CD4-positive, alpha-beta T cell treated with Interleukin-4 for 4 hours (primary cell): ENCODE results near the gene ARFIP1.

ENCODE experiments used
- DNase-seq: peaks from one replicate; pipeline ENCODE4 v3.0.0-alpha.2; 2020

Gene ARFIP1

DNA sequence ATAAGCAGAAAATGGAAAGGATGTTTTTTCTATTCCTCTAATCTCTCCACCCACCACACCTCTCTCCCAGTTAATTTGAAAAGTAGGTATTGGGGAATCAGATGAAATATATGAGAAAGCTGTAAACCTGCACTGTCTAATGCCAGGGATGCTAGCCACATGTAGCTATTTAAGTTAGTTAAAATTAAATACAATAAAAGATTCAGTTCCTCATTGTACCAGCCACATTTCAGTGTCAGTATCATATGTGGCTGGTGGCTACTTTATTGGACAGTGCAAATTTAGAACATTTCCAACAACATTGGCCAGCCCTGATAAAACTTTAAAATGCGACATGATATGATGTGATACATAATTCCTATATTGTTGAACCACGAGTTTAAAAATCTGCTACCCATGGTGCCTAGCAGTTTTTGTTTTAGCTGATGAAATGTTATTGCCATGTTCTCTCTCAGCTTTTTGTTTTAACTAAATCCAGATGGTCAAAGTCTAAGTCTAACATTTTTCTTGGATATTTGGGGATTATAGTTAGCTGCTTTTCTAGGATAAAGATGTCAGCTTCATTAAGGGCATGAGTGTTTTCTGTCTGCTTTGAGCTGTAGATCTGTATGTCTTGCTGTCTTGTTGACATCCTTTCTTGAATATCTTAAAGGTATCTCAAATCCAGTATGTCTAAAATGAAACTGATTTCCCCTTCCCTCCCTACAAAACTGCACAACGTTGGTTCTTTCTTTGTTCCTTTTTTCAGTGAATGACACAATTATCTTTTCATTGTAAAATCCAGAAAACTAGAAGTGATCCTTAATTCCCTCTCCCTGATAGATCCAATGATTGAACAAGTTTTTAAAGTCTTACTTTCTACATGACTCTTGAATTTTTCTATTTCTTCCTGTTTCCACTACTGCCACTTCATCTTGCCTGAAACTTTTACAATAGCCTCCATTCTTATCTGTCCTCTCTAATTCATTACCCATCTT, 6.2 kb downstream of the ARFIP1 start:
- no peak for DNase-seq

GRCh38 chr4:152786627-152787026, 6.9 kb downstream of the ARFIP1 start:
- no peak for DNase-seq

- no peak for DNase-seq
These were observed 16.1 kb downstream of the ARFIP1 start for GRCh38 chr4:152795891-152796290.

DNA sequence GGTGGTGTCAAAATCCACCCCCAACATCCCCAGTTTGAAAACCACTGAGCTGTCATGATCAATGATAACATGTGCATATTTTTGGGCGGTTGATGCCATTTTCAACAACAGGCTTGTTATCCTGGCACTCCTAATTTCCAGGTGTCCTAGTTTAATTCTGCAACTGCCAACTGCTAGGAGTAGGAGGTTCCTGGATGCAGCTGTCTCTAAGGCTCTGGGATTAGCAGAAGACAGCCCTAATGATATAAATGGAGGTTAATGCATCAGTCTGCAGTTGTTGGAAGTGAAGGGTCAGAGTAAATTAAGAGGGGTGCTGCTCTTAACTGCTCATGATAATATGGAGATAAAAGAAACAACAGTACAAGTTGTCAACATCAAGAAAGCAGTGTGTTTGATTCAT, 23.8 kb downstream of the ARFIP1 start:
- no peak for DNase-seq

DNA sequence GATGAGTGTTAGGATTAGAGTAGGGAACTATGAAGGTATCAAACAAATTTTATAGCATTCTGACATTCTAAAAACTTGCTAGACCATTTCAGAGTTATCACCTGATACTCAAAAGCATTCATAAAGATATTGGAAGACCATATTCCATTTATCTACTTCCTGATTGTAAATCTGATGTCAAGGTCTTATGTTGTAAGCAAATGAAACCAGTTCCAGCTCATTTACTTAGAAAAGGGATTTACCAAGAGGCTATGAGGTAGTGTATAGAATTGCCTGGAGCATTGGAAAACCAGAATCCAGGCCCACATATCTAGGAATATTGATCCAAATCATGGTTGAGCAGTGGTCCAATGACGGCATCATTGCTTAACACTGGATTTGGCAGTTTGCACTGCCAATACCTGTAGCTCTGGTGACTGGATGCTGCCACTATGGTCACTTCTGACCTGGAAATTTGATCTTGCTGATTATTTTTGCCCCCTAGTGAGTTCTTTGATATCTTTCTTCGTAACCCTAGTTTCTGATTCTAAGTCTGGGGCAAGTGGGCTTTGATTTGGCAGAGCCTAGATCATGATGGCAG, 25.4 kb downstream of the ARFIP1 start:
- no peak for DNase-seq

GRCh38 chr4:152805818-152806217, 26.1 kb downstream of the ARFIP1 start:
- DNase-seq = no peak

DNA sequence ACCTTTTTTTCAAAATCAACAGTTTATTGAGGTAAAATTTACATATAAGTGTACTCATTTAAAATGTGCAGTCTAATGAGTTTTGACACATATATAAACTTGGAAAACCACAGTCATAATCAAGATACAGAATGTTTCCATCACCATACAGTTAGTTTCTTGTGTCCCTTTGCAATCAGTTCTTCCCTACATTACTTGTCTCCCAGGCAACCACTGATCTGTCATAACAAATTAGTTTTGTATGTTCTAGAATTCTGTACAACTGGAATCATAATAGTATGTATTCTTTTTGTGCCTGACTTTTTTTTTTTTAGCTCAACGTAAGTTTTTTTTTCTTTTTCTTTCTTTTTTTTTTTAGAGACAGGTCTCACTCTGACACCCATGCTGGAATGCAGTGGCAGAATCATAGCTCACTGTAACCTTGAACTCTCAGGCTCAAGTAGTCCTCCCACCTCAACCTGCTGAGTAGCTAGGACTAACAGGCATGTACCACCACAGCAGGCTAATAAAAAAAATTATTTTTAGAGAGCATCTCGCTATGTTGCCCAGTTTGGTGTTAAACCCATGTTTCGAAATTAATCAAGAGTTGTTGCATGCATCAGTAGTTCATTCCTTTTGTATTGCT, 26.9 kb downstream of the ARFIP1 start:
- no peak for DNase-seq

- DNase-seq = peak; percentile 44
These were observed 27.6 kb downstream of the ARFIP1 start for GRCh38 chr4:152807294-152807829.

GRCh38 chr4:152808670-152809069, 28.9 kb downstream of the ARFIP1 start:
- no peak for DNase-seq

DNA sequence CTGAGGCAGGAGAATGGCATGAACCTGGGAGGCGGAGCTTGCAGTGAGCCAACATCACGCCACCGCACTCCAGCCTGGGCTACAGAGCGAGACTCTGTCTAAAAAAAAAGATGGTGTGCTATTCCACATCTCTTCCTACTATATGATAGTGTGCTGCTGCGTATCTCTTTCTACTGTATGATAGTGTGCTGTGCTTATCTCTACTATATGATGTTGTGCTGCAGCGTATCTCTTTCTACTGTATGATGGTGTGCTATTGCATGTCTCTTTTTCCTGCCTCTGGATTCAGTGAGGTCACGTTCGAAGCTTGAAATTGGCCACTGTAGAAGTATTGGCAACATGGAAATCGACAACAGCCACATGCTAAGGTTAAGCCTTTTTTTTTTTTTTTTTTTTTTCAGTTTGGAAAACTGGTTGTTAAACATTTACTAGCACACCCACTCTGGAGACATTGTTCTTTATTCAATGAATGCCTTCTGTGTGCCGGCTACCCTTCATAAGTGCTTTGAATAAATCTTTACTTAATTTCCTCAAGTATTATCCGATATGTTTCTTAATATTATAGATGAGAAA, 31.0 kb downstream of the ARFIP1 start:
- DNase-seq = no peak

DNA sequence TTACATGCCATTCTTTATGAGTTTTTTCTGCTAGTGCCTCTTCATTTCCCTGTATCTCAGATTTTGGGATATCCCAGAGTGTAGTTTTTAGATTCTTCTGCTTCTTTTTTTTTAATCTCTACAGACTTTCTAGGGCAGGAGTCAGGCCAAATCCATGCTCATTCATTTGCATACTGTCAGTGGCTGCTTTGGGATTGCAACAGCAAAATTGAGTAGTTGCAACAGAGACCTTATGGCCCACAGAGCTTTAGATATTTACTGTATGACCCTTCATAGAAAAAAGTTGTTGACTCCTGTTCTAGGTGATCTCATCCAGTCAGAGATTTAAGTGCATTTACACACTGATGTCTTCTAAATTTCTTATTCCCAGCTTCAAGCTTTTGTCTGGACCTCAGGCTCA, 35.3 kb downstream of the ARFIP1 start:
- no peak for DNase-seq

DNA sequence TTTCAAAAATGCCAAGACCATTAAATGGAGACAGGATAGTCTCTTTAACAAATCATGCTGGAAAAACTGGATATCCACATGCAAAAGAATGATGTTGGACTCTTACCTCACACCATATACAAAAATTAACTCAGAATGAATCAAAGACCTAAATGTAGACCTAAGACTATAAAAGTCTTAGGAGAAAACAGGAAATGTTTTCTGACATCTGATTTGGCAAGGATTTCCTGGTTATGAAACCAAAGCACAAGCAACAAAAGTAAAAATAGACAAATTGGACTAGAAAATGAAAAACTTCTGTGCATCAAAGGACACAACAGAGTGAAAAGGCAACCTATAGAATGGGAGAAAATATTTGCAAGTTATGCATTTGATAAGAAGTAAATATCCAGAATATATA, 37.6 kb downstream of the ARFIP1 start:
- DNase-seq = no peak

- no peak for DNase-seq
These were observed 39.4 kb downstream of the ARFIP1 start for GRCh38 chr4:152819026-152819645.

- no peak for DNase-seq
These were observed 40.3 kb downstream of the ARFIP1 start for GRCh38 chr4:152820073-152820472.

DNA sequence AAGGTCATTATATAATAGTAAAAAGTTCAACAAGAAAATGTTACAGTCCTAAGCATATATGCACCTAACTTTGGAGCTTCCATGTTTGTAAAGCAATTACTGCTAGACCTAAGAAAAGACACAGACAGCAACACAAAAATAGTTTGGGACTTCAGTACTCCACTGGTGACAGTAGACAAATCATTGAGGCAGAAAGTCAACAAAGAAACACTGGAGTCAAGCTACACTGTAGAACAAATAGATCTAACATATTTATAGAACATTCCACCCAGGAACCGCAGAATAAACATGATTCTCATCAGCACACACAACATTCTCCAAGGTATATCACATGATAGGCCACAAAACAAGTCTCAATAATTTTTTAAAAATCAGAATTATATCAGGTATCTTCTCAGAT, 42.6 kb downstream of the ARFIP1 start:
- no peak for DNase-seq

DNA sequence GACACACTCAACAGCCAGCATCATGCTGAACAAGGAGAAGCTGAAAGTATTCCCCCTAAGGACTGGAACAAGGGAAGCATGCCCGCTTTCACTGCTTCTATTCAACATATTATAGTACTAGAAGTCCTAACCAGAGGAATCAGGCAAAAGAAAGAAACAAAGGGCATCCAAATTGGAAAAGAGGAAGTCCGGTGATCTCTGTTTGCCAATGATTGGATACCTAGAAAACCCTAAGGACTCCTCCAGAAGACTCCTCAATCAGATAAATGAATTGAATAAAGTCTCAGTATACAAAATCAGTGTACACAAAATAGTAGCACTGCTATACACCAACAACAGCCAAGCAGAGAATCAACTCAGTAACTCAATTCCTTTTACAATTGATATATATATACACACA, 44.8 kb downstream of the ARFIP1 start:
- no peak for DNase-seq

DNA sequence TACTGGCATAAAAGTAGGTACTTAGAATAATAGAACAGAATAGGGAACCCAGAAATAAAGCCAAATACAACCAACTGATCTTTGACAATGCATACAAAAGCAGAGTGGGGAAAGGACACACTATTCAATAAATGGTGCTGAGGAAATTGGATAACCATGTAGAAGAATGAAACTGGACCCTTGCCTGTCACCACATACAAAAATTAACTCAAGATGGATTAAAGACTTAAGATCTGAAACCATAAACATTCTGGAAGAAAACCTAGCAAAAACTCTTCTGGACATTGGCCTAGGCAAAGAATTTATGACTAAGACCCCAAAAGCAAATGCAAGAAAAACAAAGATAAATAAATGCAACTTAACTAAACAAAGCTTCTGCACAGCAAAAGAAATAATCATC, 45.6 kb downstream of the ARFIP1 start:
- no peak for DNase-seq

DNA sequence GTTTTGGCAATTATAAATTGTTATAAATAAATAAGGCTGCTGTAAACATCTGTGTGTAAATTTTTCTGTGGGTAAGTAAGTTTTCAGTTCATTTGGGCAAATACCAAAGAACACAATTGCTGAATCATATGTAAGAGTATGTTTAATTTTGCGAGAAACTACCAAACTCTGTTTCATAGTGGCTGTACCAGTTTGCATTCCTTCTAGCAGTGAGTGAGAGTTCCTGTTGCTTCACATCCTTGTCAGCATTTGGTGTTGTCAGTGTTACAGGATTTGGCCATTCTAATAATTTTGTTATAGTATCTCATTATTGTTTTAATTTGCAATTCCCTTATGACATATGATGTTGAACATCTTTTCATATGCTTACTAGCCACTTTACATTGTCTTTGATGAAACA, 48.4 kb downstream of the ARFIP1 start:
- no peak for DNase-seq

GRCh38 chr4:152831416-152831815, 51.7 kb downstream of the ARFIP1 start:
- DNase-seq = no peak

- DNase-seq = no peak
These were observed 57.2 kb downstream of the ARFIP1 start for GRCh38 chr4:152836936-152837335.

DNA sequence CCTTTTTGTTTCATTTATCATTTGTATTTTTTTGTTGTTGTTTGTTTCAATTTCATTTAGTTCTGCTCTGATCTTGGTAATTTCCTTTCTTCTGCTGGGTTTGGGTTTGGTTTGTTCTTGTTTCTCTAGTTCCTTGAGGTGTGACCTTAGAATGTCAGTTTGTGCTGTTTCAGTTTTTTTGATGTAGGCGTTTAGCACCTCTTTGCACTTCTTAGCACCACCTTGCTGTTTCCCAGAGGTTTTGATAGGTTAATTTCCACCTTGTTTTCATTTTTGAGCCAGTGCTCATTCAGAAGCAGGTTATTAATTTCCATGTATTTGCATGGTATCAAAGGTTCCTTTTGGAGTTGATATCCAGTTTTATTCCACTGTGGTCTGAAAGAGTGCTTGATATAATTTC, 60.0 kb downstream of the ARFIP1 start:
- peak; percentile 2 for DNase-seq

DNA sequence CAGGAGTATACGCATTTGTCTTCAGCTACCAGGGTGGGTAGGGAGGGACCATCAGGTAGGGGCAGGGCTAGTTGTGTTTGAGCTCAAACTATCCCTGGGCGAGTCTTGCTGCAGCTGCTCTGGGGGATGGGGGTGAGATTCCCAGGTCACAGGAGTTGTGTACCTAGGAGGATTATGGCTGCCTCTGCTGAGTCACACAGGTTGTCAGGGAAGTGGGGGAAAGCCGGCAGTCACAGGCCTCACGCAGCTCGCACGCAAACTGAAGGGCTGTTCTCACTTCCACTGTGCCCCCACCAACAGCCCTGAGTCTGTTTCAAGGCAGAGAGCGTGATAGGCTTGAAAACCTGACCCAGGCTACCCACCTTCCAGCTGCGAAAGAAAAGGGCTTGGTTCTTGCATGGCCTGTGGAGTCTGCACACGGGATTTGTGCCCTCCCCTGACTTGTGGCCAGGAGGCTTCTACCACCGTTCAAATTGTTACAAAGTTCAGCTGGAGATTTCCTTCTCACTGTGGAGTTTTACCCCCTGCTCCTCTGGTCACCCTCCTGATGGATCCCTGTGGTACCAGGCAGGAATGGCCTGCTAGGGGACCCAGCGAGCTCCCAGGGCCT, 63.8 kb downstream of the ARFIP1 start:
- DNase-seq = no peak
